ENCODE measurements around the gene NDUFA12. TPM values are rescaled to one million over a fixed set of nuclear protein-coding genes. Genes with fewer than 3 reads are reported as not detected.
"Not testable (repeated sequence)": the region's sequence is repeated elsewhere in the genome, so short reads cannot be mapped to it uniquely, and the experiment has no call there.

The NDUFA12 gene
- 100 to 1,000 TPM; 116 to 138 (median 126) TPM for polyA plus RNA-seq (ENCODE audit: insufficient read length in 3 of 3)

GRCh38 chr12:95003213-95003920 is at the start of gene NDUFA12:
NDUFA12 (minus strand) TSS chr12:95003697; CDS start chr12:95003680, 17 bp downstream.
- DNase-seq (ENCODE audit: low read depth in 3 of 3, low spot score in 2 of 3), result peak; percentile 88 to 94 (median 90)

- no peak for DNase-seq (ENCODE audit: low read depth in 3 of 3, low spot score in 2 of 3)
Measured at GRCh38 chr12:95051241-95051640, 47.7 kb upstream of the NDUFA12 start.

GRCh38 chr12:95037906-95038305 is 34.4 kb upstream of the NDUFA12 start:
- DNase-seq (ENCODE audit: low read depth in 3 of 3, low spot score in 2 of 3), result no peak

GRCh38 chr12:95034750-95035149 is 31.3 kb upstream of the NDUFA12 start:
- no peak for DNase-seq (ENCODE audit: low read depth in 3 of 3, low spot score in 2 of 3)

GRCh38 chr12:95022477-95022876 is 19.0 kb upstream of the NDUFA12 start:
- DNase-seq (ENCODE audit: low read depth in 3 of 3, low spot score in 2 of 3), result no peak

- DNase-seq (ENCODE audit: low read depth in 3 of 3, low spot score in 2 of 3), result no peak
Measured at GRCh38 chr12:95017482-95017881, 14.0 kb upstream of the NDUFA12 start.

- no peak for DNase-seq (ENCODE audit: low read depth in 3 of 3, low spot score in 2 of 3)
Measured at GRCh38 chr12:95016120-95016519, 12.6 kb upstream of the NDUFA12 start.

GRCh38 chr12:95014554-95014953 is 11.1 kb upstream of the NDUFA12 start:
- no peak for DNase-seq (ENCODE audit: low read depth in 3 of 3, low spot score in 2 of 3)

- DNase-seq (ENCODE audit: low read depth in 3 of 3, low spot score in 2 of 3), result no peak
Measured at GRCh38 chr12:95006206-95006605, 2.7 kb upstream of the NDUFA12 start.

- DNase-seq (ENCODE audit: low read depth in 3 of 3, low spot score in 2 of 3), result no peak
Measured at GRCh38 chr12:95004610-95005009, 1.1 kb upstream of the NDUFA12 start.

GRCh38 chr12:95003921-95004272 is 400 bp upstream of the NDUFA12 start:
- DNase-seq (ENCODE audit: low read depth in 3 of 3, low spot score in 2 of 3), result no peak

GRCh38 chr12:95002754-95003153 is 743 bp downstream of the NDUFA12 start:
- no peak for DNase-seq (ENCODE audit: low read depth in 3 of 3, low spot score in 2 of 3)

- DNase-seq (ENCODE audit: low read depth in 3 of 3, low spot score in 2 of 3), result no peak
Measured at GRCh38 chr12:94998326-94998725, 5.2 kb downstream of the NDUFA12 start.

GRCh38 chr12:94997726-94998125 is 5.8 kb downstream of the NDUFA12 start:
- no peak for DNase-seq (ENCODE audit: low read depth in 3 of 3, low spot score in 2 of 3)

- no peak for DNase-seq (ENCODE audit: low read depth in 3 of 3, low spot score in 2 of 3)
Measured at GRCh38 chr12:94997061-94997460, 6.4 kb downstream of the NDUFA12 start.

GRCh38 chr12:94994312-94994711 is 9.2 kb downstream of the NDUFA12 start:
- no peak for DNase-seq (ENCODE audit: low read depth in 3 of 3, low spot score in 2 of 3)

GRCh38 chr12:94993855-94994254 is 9.6 kb downstream of the NDUFA12 start:
- DNase-seq (ENCODE audit: low read depth in 3 of 3, low spot score in 2 of 3), result not testable (repeated sequence)

- no peak for DNase-seq (ENCODE audit: low read depth in 3 of 3, low spot score in 2 of 3)
Measured at GRCh38 chr12:94990222-94990621, 13.3 kb downstream of the NDUFA12 start.

- DNase-seq (ENCODE audit: low read depth in 3 of 3, low spot score in 2 of 3), result no peak
Measured at GRCh38 chr12:94988471-94988870, 15.0 kb downstream of the NDUFA12 start.

GRCh38 chr12:94987801-94988200 is 15.7 kb downstream of the NDUFA12 start:
- no peak for DNase-seq (ENCODE audit: low read depth in 3 of 3, low spot score in 2 of 3)

- DNase-seq (ENCODE audit: low read depth in 3 of 3, low spot score in 2 of 3), result no peak
Measured at GRCh38 chr12:94987076-94987669, 16.3 kb downstream of the NDUFA12 start.

- DNase-seq (ENCODE audit: low read depth in 3 of 3, low spot score in 2 of 3), result not testable (repeated sequence)
Measured at GRCh38 chr12:94985099-94985498, 18.4 kb downstream of the NDUFA12 start.

All from right renal cortex interstitium (tissue), 3 donors.